ENCODE data around the gene AANAT.

DNA sequence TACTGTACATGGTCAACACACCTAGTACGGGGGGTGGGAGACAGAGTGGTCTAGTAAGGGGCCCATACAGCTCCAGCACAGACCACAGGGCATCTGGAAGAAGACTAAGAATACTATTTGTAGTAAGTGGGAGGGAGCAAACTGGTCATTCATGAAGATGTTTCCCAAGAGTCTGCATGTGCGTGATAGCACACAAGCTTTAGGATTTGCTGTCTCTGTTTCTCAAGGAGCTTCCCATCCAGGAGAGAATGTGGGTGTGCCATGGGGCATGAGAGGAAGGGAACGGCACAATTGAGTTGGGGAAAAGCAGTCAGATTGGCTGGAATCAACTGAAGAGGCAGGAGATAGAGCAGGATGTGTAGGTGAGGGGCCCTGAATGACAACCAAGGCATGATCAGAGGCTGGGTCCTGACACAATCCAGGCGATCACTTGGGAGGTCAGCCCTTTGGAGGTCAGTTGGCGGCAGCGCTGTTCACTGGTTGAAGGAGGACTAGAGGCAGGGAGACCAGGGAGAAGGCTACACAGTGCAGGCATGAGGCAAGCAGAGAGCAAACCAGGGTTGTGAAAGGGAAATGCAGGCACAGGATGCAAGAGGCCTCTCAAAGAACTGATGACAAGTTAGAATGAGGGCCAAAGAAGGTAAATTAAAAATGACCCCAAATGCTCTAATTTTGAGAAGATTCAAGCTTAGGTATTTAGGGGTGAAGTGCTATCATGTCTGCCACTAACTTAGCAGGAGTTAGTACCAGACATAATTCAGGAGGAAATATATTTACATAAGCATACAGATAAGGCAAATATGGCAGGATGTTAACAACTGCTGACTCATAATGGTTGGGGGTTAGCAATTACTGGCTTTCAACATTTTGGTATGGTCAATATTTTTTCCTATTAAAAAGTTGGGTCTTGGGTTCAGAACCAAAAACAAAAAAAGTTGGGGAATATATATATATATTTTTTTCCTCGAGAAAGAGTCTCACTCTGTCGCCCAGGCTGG is 24.8 kb upstream of the AANAT start:
- TF ChIP-seq, protein P1, sequence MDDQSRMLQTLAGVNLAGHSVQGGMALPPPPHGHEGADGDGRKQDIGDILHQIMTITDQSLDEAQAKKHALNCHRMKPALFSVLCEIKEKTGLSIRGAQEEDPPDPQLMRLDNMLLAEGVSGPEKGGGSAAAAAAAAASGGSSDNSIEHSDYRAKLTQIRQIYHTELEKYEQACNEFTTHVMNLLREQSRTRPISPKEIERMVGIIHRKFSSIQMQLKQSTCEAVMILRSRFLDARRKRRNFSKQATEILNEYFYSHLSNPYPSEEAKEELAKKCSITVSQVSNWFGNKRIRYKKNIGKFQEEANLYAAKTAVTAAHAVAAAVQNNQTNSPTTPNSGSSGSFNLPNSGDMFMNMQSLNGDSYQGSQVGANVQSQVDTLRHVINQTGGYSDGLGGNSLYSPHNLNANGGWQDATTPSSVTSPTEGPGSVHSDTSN (IDR thresholded peaks at IDR 0.05), result no peak
- TF ChIP-seq ZFP36 (IDR thresholded peaks at IDR 0.05; ENCODE audit: borderline replicate concordance, partially characterized antibody) (no peak), PHF8 (IDR thresholded peaks at IDR 0.05; ENCODE audit: borderline replicate concordance, low read depth) (no peak), EP300 (IDR thresholded peaks at IDR 0.05) (no peak), POLR2A (IDR thresholded peaks at IDR 0.05; ENCODE audit: low read length) (no peak)
- TF ChIP-seq, protein P2, sequence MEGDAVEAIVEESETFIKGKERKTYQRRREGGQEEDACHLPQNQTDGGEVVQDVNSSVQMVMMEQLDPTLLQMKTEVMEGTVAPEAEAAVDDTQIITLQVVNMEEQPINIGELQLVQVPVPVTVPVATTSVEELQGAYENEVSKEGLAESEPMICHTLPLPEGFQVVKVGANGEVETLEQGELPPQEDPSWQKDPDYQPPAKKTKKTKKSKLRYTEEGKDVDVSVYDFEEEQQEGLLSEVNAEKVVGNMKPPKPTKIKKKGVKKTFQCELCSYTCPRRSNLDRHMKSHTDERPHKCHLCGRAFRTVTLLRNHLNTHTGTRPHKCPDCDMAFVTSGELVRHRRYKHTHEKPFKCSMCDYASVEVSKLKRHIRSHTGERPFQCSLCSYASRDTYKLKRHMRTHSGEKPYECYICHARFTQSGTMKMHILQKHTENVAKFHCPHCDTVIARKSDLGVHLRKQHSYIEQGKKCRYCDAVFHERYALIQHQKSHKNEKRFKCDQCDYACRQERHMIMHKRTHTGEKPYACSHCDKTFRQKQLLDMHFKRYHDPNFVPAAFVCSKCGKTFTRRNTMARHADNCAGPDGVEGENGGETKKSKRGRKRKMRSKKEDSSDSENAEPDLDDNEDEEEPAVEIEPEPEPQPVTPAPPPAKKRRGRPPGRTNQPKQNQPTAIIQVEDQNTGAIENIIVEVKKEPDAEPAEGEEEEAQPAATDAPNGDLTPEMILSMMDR (IDR thresholded peaks at IDR 0.05), result no peak
- TF ChIP-seq, protein P3, sequence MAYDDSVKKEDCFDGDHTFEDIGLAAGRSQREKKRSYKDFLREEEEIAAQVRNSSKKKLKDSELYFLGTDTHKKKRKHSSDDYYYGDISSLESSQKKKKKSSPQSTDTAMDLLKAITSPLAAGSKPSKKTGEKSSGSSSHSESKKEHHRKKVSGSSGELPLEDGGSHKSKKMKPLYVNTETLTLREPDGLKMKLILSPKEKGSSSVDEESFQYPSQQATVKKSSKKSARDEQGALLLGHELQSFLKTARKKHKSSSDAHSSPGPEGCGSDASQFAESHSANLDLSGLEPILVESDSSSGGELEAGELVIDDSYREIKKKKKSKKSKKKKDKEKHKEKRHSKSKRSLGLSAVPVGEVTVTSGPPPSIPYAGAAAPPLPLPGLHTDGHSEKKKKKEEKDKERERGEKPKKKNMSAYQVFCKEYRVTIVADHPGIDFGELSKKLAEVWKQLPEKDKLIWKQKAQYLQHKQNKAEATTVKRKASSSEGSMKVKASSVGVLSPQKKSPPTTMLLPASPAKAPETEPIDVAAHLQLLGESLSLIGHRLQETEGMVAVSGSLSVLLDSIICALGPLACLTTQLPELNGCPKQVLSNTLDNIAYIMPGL (CRISPR knock-in tag; IDR thresholded peaks at IDR 0.05; ENCODE audit: borderline replicate concordance), result no peak
